Chondrocyte (in vitro differentiated cells): ENCODE data around the gene KIRREL3. TPM values are rescaled to one million over a fixed set of nuclear protein-coding genes. Genes with fewer than 3 reads are reported as not detected.

ENCODE experiments used
- DNase-seq: peaks from one replicate; pipeline ENCODE4 v3.0.0; 2021; ENCODE audit warnings: mixed read lengths, low spot score
- H3K27ac Mint-ChIP-seq: one replicate; pipeline ENCODE4 v1.8.0; 2021; ENCODE audit warnings: mild to moderate bottlenecking, moderate library complexity, mixed read lengths; ENCODE audit not compliant: unreplicated experiment
- H3K27me3 Mint-ChIP-seq: 2 replicates; pipeline ENCODE4 v1.8.0; 2021; ENCODE audit warnings: low read depth, mixed read lengths
- H3K36me3 Mint-ChIP-seq: 2 replicates; pipeline ENCODE4 v1.8.0; 2021; ENCODE audit warnings: low read depth, mixed read lengths
- H3K4me1 Mint-ChIP-seq: 2 replicates; pipeline ENCODE4 v1.8.0; 2021; ENCODE audit warnings: low read depth, mild to moderate bottlenecking, mixed read lengths
- H3K4me3 Mint-ChIP-seq: one replicate; pipeline ENCODE4 v1.8.0; 2021; ENCODE audit warnings: mild to moderate bottlenecking, moderate library complexity, mixed read lengths; ENCODE audit not compliant: unreplicated experiment
- H3K9me3 Mint-ChIP-seq: 2 replicates; pipeline ENCODE4 v1.8.0; 2021; ENCODE audit warnings: low read depth, mixed read lengths
- total RNA-seq: library from RNA; stranded (reverse); gene quantifications from 3 replicates; pipeline ENCODE4 v1.2.1, GENCODE V29; 2021
- TF ChIP-seq, protein P1 (sequence below): fragments of 200-600 bp; sonication (generic); IDR thresholded peaks from 2 replicates; pipeline ENCODE4 v1.5.0; 2021; ENCODE audit warnings: antibody characterized with exemption, mild to moderate bottlenecking, moderate library complexity

Gene KIRREL3
- total RNA-seq, 1 donor from 2014 or later, result 1.2 TPM

DNA sequence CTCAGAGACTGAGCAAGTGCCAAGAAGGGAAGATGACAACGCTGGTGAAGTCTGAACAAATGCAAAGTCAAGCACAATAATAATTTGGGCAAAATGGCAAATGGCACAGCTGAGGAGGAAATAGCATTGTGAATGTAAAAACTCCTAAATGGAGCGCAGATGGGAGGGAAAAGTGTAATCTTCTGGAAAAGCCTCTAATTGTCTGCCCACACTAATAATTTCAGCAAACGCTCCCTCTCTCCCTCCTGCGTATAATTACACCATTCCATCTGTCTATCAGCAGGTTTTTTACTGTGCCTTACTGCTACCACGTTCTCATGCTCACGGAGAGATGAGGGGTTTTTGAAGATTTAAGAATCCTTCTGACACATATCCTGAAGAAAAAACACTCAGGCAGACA is 302.6 kb downstream of the KIRREL3 start:
- H3K27me3 Mint-ChIP-seq, result no peaks in the 10 kb centered on the region
- no peaks in the 10 kb centered on the region for H3K36me3 Mint-ChIP-seq
- TF ChIP-seq, protein P1, sequence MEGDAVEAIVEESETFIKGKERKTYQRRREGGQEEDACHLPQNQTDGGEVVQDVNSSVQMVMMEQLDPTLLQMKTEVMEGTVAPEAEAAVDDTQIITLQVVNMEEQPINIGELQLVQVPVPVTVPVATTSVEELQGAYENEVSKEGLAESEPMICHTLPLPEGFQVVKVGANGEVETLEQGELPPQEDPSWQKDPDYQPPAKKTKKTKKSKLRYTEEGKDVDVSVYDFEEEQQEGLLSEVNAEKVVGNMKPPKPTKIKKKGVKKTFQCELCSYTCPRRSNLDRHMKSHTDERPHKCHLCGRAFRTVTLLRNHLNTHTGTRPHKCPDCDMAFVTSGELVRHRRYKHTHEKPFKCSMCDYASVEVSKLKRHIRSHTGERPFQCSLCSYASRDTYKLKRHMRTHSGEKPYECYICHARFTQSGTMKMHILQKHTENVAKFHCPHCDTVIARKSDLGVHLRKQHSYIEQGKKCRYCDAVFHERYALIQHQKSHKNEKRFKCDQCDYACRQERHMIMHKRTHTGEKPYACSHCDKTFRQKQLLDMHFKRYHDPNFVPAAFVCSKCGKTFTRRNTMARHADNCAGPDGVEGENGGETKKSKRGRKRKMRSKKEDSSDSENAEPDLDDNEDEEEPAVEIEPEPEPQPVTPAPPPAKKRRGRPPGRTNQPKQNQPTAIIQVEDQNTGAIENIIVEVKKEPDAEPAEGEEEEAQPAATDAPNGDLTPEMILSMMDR, result no peak
- H3K9me3 Mint-ChIP-seq, result no peaks in the 10 kb centered on the region
- H3K4me1 Mint-ChIP-seq, result peaks cover 4% of the 10 kb centered on the region
- H3K27ac Mint-ChIP-seq, result no peak overlapping the region
- no peak for DNase-seq
- no peak overlapping the region for H3K4me3 Mint-ChIP-seq

DNA sequence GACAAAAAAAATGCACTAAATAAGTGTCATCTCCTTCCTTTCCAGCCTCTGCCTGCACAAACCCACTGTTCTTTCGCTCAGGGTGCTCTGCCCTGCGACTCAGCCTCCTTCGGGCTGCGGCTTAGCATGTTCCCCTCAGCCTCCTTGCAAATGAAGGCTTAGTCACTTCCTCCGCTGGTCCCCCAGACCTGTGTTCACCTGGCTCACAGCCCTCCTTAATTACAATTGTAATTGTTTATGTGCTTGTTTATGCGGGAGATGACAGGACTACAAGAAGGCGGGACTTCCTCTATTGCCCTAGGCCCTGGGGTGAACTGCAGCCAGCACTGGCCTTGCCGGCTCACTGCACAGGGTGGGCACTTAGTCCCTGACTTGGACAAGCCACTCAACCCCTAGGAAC is 303.6 kb downstream of the KIRREL3 start:
- Mint-ChIP-seq H3K4me1 (no peaks in the 10 kb centered on the region), H3K36me3 (no peaks in the 10 kb centered on the region), H3K27me3 (no peaks in the 10 kb centered on the region), H3K4me3 (no peak overlapping the region), H3K9me3 (no peaks in the 10 kb centered on the region), H3K27ac (no peak overlapping the region)
- TF ChIP-seq, protein P1, result no peak
- no peak for DNase-seq

GRCh38 chr11:126695293-126695692 is 305.3 kb downstream of the KIRREL3 start:
- H3K27me3 Mint-ChIP-seq, result no peaks in the 10 kb centered on the region
- H3K4me3 Mint-ChIP-seq, result no peak overlapping the region
- no peaks in the 10 kb centered on the region for H3K9me3 Mint-ChIP-seq
- DNase-seq, result no peak
- TF ChIP-seq, protein P1, result no peak
- H3K27ac Mint-ChIP-seq, result no peak overlapping the region
- no peaks in the 10 kb centered on the region for H3K4me1 Mint-ChIP-seq
- no peaks in the 10 kb centered on the region for H3K36me3 Mint-ChIP-seq

DNA sequence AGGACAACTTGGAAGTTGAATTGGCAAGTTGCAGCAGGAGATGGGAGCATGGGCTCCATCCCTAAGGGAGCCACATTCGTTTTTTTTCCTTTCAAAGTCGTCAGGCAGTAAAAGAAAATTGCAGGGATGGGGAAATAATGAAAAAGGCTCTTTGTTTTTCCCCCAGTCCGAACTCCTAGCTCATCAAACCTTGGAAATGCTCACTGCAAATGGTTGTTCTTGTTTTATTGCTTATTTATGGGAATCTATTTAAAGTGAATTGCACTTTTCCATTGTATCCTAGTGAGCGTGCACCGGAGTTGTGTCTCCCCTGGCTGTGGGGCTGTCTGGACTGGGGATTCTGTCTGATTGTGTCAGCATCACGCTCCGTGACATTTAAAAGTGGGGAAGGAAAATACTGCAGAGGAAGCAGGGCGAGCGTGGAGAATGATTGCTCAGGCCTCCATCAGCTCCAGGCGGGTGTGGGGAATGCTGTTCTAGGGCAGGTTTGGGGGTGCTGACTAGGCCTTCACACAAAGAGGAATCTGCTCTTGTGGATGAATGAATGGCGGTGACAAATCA is 306.4 kb downstream of the KIRREL3 start:
- Mint-ChIP-seq H3K4me3 (no peak overlapping the region), H3K36me3 (no peaks in the 10 kb centered on the region)

GRCh38 chr11:126687477-126687876 is 313.1 kb downstream of the KIRREL3 start:
- TF ChIP-seq, protein P1, result no peak
- Mint-ChIP-seq H3K27me3 (no peaks in the 10 kb centered on the region), H3K9me3 (no peaks in the 10 kb centered on the region), H3K36me3 (no peaks in the 10 kb centered on the region), H3K27ac (no peak overlapping the region), H3K4me3 (no peak overlapping the region), H3K4me1 (no peaks in the 10 kb centered on the region)
- DNase-seq, result no peak

More for the DNA sequence above, 306.4 kb downstream of the KIRREL3 start:
- Mint-ChIP-seq H3K9me3 (no peaks in the 10 kb centered on the region), H3K4me1 (no peaks in the 10 kb centered on the region), H3K27me3 (no peaks in the 10 kb centered on the region), H3K27ac (no peak overlapping the region)
- DNase-seq, result no peak
- TF ChIP-seq, protein P1, result no peak
